ENCODE results near the gene ASRGL1.
A peak's percentile ranks its signal among the peaks of the same experiment; 100 is the strongest.

ASRGL1 gene

GRCh38 chr11:62416596-62416995, 79.3 kb downstream of the ASRGL1 start:
- no peak for DNase-seq

GRCh38 chr11:62418136-62418535, 80.9 kb downstream of the ASRGL1 start:
- no peak for DNase-seq

- no peak for DNase-seq
Measured at GRCh38 chr11:62418733-62419132, 81.5 kb downstream of the ASRGL1 start, which contains the start of gene SCGB1A1. Gene SCGB1A1 (plus strand): TSS chr11:62419033. CDS start chr11:62419096, 63 bp downstream.

GRCh38 chr11:62419314-62419929, 82.2 kb downstream of the ASRGL1 start:
- DNase-seq, result no peak

- no peak for DNase-seq
Measured at GRCh38 chr11:62419943-62420342, 82.7 kb downstream of the ASRGL1 start.

- DNase-seq, result no peak
Measured at GRCh38 chr11:62420882-62421281, 83.6 kb downstream of the ASRGL1 start.

GRCh38 chr11:62421996-62422395, 84.7 kb downstream of the ASRGL1 start:
- no peak for DNase-seq

GRCh38 chr11:62423012-62423411, 85.8 kb downstream of the ASRGL1 start:
- no peak for DNase-seq

GRCh38 chr11:62427630-62428233, 90.5 kb downstream of the ASRGL1 start:
- DNase-seq, result peak in 1 of 2 donors; percentile 11

- no peak for DNase-seq
Measured at GRCh38 chr11:62428871-62429560, 91.8 kb downstream of the ASRGL1 start.

- DNase-seq, result no peak
Measured at GRCh38 chr11:62430425-62430824, 93.2 kb downstream of the ASRGL1 start.

GRCh38 chr11:62431171-62431901, 94.1 kb downstream of the ASRGL1 start:
- no peak for DNase-seq

GRCh38 chr11:62432695-62433094, 95.4 kb downstream of the ASRGL1 start:
- no peak for DNase-seq

- DNase-seq, result no peak
Measured at GRCh38 chr11:62433141-62433903, 96.1 kb downstream of the ASRGL1 start.

GRCh38 chr11:62433904-62434276, 96.6 kb downstream of the ASRGL1 start:
- DNase-seq, result no peak

- DNase-seq, result no peak
Measured at GRCh38 chr11:62435846-62436660, 98.8 kb downstream of the ASRGL1 start.

GRCh38 chr11:62437616-62438015, 100.4 kb downstream of the ASRGL1 start:
- no peak for DNase-seq

GRCh38 chr11:62438641-62439040, 101.4 kb downstream of the ASRGL1 start:
- DNase-seq, result no peak

GRCh38 chr11:62439785-62440602, 102.7 kb downstream of the ASRGL1 start:
- no peak for DNase-seq

Data from CD4-positive, alpha-beta T cell treated with Interferon alpha-2 for 1 hour (primary cell).